WTC11 (cell line): ENCODE data around the gene NARS2. TPM values are rescaled to one million over a fixed set of nuclear protein-coding genes. Genes with fewer than 3 reads are reported as not detected.
"Not testable (repeated sequence)": the region's sequence is repeated elsewhere in the genome, so short reads cannot be mapped to it uniquely, and the experiment has no call there.

Source experiments
- ATAC-seq: fragments of 200-7000 bp; cut with Tn5 transposase; 2 replicates; pipeline ENCODE4 v1.10.0; 2021; ENCODE audit warnings: mild to moderate bottlenecking, moderate library complexity
- CTCF ChIA-PET: fragments of 300-600 bp; sonication (Branson Sonifier 250); formaldehyde crosslinking; loops from one replicate; lab custom pipeline; 2021; ENCODE audit warnings: antibody characterized with exemption; lab: Charles Lee
- POLR2A ChIA-PET: fragments of 350-600 bp; sonication (Branson Sonifier 250); formaldehyde crosslinking; loops from one replicate; lab custom pipeline; 2021; ENCODE audit warnings: antibody characterized with exemption; lab: Charles Lee
- DNase-seq: peaks from one replicate; pipeline ENCODE4 v3.0.0; 2021; ENCODE audit warnings: low spot score
- H3K27ac Mint-ChIP-seq: 2 replicates; pipeline ENCODE4 v1.8.0; 2021; ENCODE audit warnings: mixed read lengths
- H3K27me3 Mint-ChIP-seq: 2 replicates; pipeline ENCODE4 v1.8.0; 2021; ENCODE audit warnings: low read depth, mild to moderate bottlenecking, moderate library complexity, mixed read lengths
- H3K36me3 Mint-ChIP-seq: 2 replicates; pipeline ENCODE4 v1.8.0; 2021; ENCODE audit warnings: mixed read lengths
- H3K4me1 Mint-ChIP-seq: 2 replicates; pipeline ENCODE4 v1.8.0; 2022; ENCODE audit warnings: mixed read lengths
- H3K4me3 Mint-ChIP-seq: 2 replicates; pipeline ENCODE4 v1.8.0; 2021; ENCODE audit warnings: mild to moderate bottlenecking, moderate library complexity, mixed read lengths
- H3K9me3 Mint-ChIP-seq: 2 replicates; pipeline ENCODE4 v1.8.0; 2021; ENCODE audit warnings: mixed read lengths
- CDX4 ChIP-seq: fragments of 250-450 bp; sonication (Bioruptor Pico); IDR thresholded peaks from 2 replicates; pipeline ENCODE4 v1.9.0; 2021; ENCODE audit warnings: moderate library complexity, mild to moderate bottlenecking, inconsistent platforms, borderline replicate concordance
- E2F5 ChIP-seq: sonication (generic); formaldehyde crosslinking; IDR thresholded peaks from 2 replicates; pipeline ENCODE4 v1.8.1; 2022; ENCODE audit warnings: mild to moderate bottlenecking, moderate library complexity, missing genetic modification reagents
- HMGA2 ChIP-seq: fragments of 250-450 bp; sonication (Bioruptor Pico); IDR thresholded peaks from 2 replicates; pipeline ENCODE4 v1.4.0; 2021; ENCODE audit warnings: mild to moderate bottlenecking, moderate library complexity
- IRF1 ChIP-seq: sonication (generic); formaldehyde crosslinking; IDR thresholded peaks from 2 replicates; pipeline ENCODE4 v1.8.0; 2023; ENCODE audit warnings: missing genetic modification reagents
- JAZF1 ChIP-seq: fragments of 250-450 bp; sonication (Bioruptor Pico); IDR thresholded peaks from 2 replicates; pipeline ENCODE4 v1.9.0; 2021; ENCODE audit warnings: moderate library complexity, mild to moderate bottlenecking, inconsistent platforms
- RELA ChIP-seq: sonication (generic); formaldehyde crosslinking; IDR thresholded peaks from 2 replicates; pipeline ENCODE4 v1.8.1; 2022; ENCODE audit warnings: missing genetic modification reagents, mild to moderate bottlenecking, borderline replicate concordance
- TEAD1 ChIP-seq: sonication (generic); formaldehyde crosslinking; IDR thresholded peaks from 2 replicates; pipeline ENCODE4 v1.8.0; 2022; ENCODE audit warnings: mild to moderate bottlenecking, missing genetic modification reagents
- TEAD4 ChIP-seq: sonication (generic); formaldehyde crosslinking; IDR thresholded peaks from 2 replicates; pipeline ENCODE4 v1.8.0; 2022; ENCODE audit warnings: mild to moderate bottlenecking, missing genetic modification reagents
- USF1 ChIP-seq: sonication (generic); formaldehyde crosslinking; IDR thresholded peaks from 2 replicates; pipeline ENCODE4 v1.8.0; 2022; ENCODE audit warnings: mild to moderate bottlenecking, missing genetic modification reagents
- ZBTB21 ChIP-seq: sonication (generic); formaldehyde crosslinking; IDR thresholded peaks from 2 replicates; pipeline ENCODE4 v1.8.1; 2023; ENCODE audit warnings: mild to moderate bottlenecking, missing genetic modification reagents, borderline replicate concordance
- ZNF263 ChIP-seq: sonication (generic); formaldehyde crosslinking; IDR thresholded peaks from 2 replicates; pipeline ENCODE4 v1.8.1; 2022; ENCODE audit warnings: low read depth, mild to moderate bottlenecking, moderate library complexity, missing genetic modification reagents
- total RNA-seq: library from RNA; stranded (reverse); gene quantifications from 3 replicates; pipeline ENCODE4 v1.2.3, GENCODE V29; 2021

Gene NARS2
- total RNA-seq, 1 experiment from 2014 or later: 36.4 TPM

- Mint-ChIP-seq H3K4me1 (peaks cover 8% of the 10 kb centered on the region), H3K9me3 (peaks cover 14% of the 10 kb centered on the region), H3K36me3 (peaks cover 23% of the 10 kb centered on the region), H3K4me3 (no peak overlapping the region), H3K27ac (peak overlapping the region; percentile 63), H3K27me3 (no peaks in the 10 kb centered on the region)
- DNase-seq (no peak), ATAC-seq (0 out of 2 replicates have a peak, but pooled peaks have one; percentile 38)
- POLR2A ChIA-PET: no interaction called here
- TF ChIP-seq RELA: no peak
- CTCF ChIA-PET: interaction anchor here (0.5 to 0.9 kb wide), 2 partner anchors 51 to 242 kb away, joined by 3 to 4 read pairs; no protein-coding TSS in a partner anchor
Observed at GRCh38 chr11:78469896-78470295, 104.8 kb downstream of the NARS2 start.

- H3K36me3 Mint-ChIP-seq: peaks cover 38% of the 10 kb centered on the region
- peaks cover 14% of the 10 kb centered on the region for H3K9me3 Mint-ChIP-seq
- no peak for TF ChIP-seq TEAD4 (CRISPR knock-in tag)
- TF ChIP-seq CDX4 (CRISPR knock-in tag): no peak
- TF ChIP-seq E2F5: no peak
- TF ChIP-seq ZBTB21: no peak
- H3K27me3 Mint-ChIP-seq: no peaks in the 10 kb centered on the region
- no peak overlapping the region for H3K27ac Mint-ChIP-seq
- DNase-seq (no peak), ATAC-seq (no peak)
- H3K4me1 Mint-ChIP-seq: peaks cover 8% of the 10 kb centered on the region
- H3K4me3 Mint-ChIP-seq: no peak overlapping the region
- CTCF ChIA-PET: no interaction called here
- POLR2A ChIA-PET: no interaction called here
Observed at GRCh38 chr11:78467931-78468330, 106.7 kb downstream of the NARS2 start.

- TF ChIP-seq TEAD1 (CRISPR knock-in tag) (no peak), HMGA2 (peak; percentile 78)
- H3K27ac Mint-ChIP-seq: no peak overlapping the region
- H3K4me1 Mint-ChIP-seq: peaks cover 8% of the 10 kb centered on the region
- ChIA-PET POLR2A (no interaction called here), CTCF (no interaction called here)
- peaks cover 14% of the 10 kb centered on the region for H3K9me3 Mint-ChIP-seq
- H3K27me3 Mint-ChIP-seq: no peaks in the 10 kb centered on the region
- peaks cover 38% of the 10 kb centered on the region for H3K36me3 Mint-ChIP-seq
- DNase-seq: no peak
- no peak overlapping the region for H3K4me3 Mint-ChIP-seq
- ATAC-seq: no peak
Observed at GRCh38 chr11:78467370-78467769, 107.3 kb downstream of the NARS2 start.

GRCh38 chr11:78465169-78465942, 109.3 kb downstream of the NARS2 start:
- Mint-ChIP-seq H3K27me3 (no peaks in the 10 kb centered on the region), H3K27ac (peak overlapping the region; percentile 82; the same call in 1 of the 2 replicates), H3K9me3 (peaks cover 8% of the 10 kb centered on the region), H3K4me3 (no peak overlapping the region), H3K4me1 (peaks cover 2% of the 10 kb centered on the region; the same call in 1 of the 2 replicates), H3K36me3 (peaks cover 38% of the 10 kb centered on the region)
- TF ChIP-seq USF1 (CRISPR knock-in tag) (no peak), JAZF1 (CRISPR knock-in tag) (no peak), ZNF263 (no peak), IRF1 (CRISPR knock-in tag) (no peak)
- POLR2A ChIA-PET: no interaction called here
- CTCF ChIA-PET: interaction anchor here (1.4 kb wide), 1 partner anchor 99 kb away, joined by 6 read pairs; no protein-coding TSS in a partner anchor
- ATAC-seq (no peak), DNase-seq (no peak)

- H3K4me3 Mint-ChIP-seq, ATAC-seq, H3K9me3 Mint-ChIP-seq, H3K27ac Mint-ChIP-seq, DNase-seq, H3K4me1 Mint-ChIP-seq, POLR2A ChIA-PET, H3K27me3 Mint-ChIP-seq: not testable (repeated sequence)
- CTCF ChIA-PET: interaction anchor here (1.4 kb wide), 1 partner anchor 100 kb away, joined by 6 read pairs; no protein-coding TSS in a partner anchor
- H3K36me3 Mint-ChIP-seq: peaks cover 43% of the 10 kb centered on the region
Observed at GRCh38 chr11:78464787-78465168, 109.9 kb downstream of the NARS2 start.
